IPS-15b (cell line): Measurements from ENCODE around the gene TLCD2.
"Not testable (repeated sequence)": the region's sequence is repeated elsewhere in the genome, so short reads cannot be mapped to it uniquely, and the experiment has no call there.

Experiments
- H3K27me3 ChIP-seq: one replicate; pipeline ENCODE4 v1.6.1; 2013; ENCODE audit warnings: low read length; ENCODE audit not compliant: control insufficient read depth, insufficient read depth
- H3K36me3 ChIP-seq: one replicate; pipeline ENCODE4 v1.6.1; 2013; ENCODE audit warnings: low read length; ENCODE audit not compliant: control insufficient read depth, insufficient read depth
- H3K4me1 ChIP-seq: one replicate; pipeline ENCODE4 v1.6.1; 2013; ENCODE audit warnings: mild to moderate bottlenecking, low read length; ENCODE audit not compliant: control insufficient read depth, insufficient read depth
- H3K4me3 ChIP-seq: one replicate; pipeline ENCODE4 v1.5.1; 2013; ENCODE audit warnings: low read depth, low read length
- H3K9ac ChIP-seq: one replicate; pipeline ENCODE4 v1.6.1; 2013; ENCODE audit warnings: low read depth, mild to moderate bottlenecking, low read length
- H3K9me3 ChIP-seq: one replicate; pipeline ENCODE4 v1.6.1; 2013; ENCODE audit warnings: mild to moderate bottlenecking, low read length; ENCODE audit not compliant: control insufficient read depth, insufficient read depth

The TLCD2 gene

DNA sequence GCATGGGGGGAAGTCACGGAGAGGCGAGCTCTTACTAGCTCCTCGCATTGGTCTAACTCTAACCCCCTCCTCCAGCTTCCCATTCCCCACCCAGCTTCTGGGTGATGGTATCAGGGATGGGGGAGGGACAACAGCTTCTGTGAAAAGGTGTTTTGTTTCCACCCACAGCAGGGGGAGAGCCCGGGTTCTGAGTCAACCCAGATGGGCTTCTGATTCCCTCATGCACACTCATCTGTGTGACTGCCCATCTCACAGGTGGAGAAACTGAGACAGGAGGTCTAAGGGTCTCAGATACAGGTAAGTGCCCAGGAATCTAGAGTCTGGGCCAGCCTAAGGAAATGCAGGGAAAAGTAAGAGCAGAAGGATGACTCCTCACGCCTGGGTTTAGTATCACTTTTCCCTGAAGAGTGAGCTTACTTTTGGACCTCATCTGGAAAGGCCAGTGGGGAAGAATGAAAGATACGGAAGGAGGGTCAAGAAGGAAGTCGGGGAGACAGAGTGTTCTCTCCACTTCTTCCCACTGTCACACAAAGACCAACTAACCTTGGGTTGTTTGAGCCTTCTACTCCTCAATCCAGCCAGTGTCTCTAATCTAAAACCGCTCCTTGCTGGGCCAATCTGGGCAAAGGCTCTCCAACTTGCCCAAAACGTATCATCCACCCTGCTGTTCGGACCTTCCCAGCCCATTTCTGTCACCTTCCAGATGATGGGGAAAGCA, 3.1 kb upstream of the TLCD2 start:
- Histone ChIP-seq H3K4me1 (peaks cover 8% of the 10 kb centered on the region), H3K4me3 (peak overlapping the region; percentile 84), H3K9me3 (no peaks in the 10 kb centered on the region), H3K9ac (no peak overlapping the region), H3K27me3 (no peaks in the 10 kb centered on the region), H3K36me3 (peaks cover 16% of the 10 kb centered on the region)

DNA sequence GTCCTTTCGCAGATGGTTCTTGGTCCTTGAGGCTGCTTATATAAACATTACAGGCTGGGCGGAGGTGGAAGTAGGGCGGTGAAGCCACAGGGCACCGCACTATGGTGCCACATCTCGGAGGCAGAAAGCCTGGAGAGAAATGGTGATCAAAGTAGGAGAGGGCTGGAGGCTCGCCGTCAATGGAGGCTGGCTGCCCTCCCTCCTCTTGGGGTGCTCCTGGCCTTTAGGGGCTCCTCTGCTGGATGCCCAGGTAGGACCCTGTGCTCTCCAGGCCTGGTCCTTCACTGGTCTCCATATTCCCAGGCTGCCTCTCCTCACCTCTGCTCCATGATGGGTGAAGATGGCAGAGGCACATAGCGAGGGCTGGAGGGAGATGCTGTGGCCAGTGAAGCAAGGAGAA, 2.1 kb upstream of the TLCD2 start:
- no peaks in the 10 kb centered on the region for H3K9me3 ChIP-seq
- H3K4me1 ChIP-seq, result peaks cover 6% of the 10 kb centered on the region
- no peaks in the 10 kb centered on the region for H3K27me3 ChIP-seq
- H3K9ac ChIP-seq, result no peak overlapping the region
- no peak overlapping the region for H3K4me3 ChIP-seq
- peaks cover 16% of the 10 kb centered on the region for H3K36me3 ChIP-seq

DNA sequence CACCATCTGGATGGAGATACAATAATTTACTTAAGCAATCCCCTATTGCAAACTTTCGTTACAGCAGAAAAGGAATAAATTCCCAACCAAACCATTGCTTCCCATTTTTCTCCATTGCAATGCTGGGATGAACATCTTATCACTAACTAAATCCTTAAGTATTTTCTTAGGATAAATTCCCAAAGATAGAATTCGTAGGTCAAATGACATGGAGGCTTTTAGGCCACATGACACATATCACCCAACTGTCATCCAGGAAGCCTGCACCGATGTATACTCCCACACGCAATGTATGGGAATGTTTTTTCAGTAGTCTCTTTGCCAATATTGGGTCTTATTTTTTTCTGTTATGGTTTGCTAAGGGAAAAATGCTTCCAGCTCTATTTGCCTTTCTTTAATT, 1.6 kb upstream of the TLCD2 start:
- Histone ChIP-seq H3K4me3 (no peak overlapping the region), H3K27me3 (no peaks in the 10 kb centered on the region), H3K9me3 (no peaks in the 10 kb centered on the region), H3K36me3 (peaks cover 16% of the 10 kb centered on the region), H3K9ac (no peak overlapping the region), H3K4me1 (peaks cover 6% of the 10 kb centered on the region)

DNA sequence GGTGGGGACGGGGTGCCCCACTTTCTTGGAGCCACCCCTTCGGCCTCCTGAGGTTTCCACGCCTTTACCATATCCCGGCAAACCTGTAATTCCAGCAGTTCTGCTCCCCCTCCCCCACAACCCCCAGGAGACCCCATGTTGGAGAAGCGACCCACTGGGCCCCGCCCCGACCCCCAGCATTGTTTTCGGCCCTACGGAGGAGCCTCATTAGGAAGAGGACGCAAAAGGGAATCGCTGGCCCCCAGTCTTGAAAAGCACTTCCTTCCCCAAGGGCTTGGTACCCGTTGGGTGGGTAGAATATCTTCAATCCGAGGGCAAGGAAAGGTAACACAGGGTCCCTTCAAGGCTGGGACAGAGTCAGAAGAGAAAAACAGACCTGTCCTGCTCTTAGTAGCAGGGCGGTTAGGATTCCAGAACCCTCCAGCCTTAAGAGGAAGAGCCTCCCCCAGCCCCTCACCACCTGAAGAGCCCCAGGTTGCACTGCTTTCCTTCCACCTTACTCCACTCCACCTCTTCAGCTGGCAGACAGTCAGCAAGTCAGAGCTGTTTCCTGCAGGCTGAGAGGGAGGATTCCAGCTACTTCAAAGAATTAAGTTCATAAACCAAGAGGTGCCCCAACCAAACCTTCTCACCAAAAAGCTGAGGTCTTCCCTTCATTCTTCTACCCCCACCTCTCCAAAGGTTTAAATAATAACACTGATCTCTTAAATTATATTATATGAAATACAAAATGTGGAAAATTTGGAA, 803 bp upstream of the TLCD2 start:
- Histone ChIP-seq H3K36me3 (peaks cover 16% of the 10 kb centered on the region), H3K4me1 (peaks cover 6% of the 10 kb centered on the region), H3K4me3 (peak overlapping the region; percentile 65), H3K27me3 (no peaks in the 10 kb centered on the region), H3K9me3 (no peaks in the 10 kb centered on the region), H3K9ac (no peak overlapping the region)

DNA sequence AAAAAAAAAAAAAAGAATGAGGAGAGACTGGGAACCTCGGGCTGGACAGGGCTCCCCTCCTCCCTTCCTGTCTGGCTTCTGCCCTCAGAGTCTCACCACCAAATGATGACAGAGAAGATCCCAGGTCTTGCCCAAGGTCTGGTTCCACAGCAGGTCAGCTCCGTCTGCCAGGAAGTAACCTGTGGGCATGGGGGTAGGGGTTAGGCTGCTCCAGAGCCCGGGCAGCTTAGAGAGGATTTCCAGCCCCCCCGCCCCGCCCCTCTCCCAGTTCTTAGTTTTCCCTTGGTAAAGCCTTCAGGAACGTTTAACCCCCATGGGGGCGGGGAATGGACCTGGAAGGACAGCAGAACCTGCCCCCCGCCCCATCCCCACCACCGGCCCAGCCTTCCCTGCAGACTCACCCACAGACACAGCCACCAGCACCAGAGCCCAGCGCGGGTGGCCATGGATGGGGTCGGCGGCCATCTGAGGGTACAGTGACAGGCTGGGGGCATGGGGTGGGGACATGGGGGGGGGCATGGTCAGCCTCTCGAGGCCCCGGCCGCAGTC, 700 bp downstream of the TLCD2 start:
- peaks cover 16% of the 10 kb centered on the region for H3K36me3 ChIP-seq
- H3K9me3 ChIP-seq, result no peaks in the 10 kb centered on the region
- H3K27me3 ChIP-seq, result no peaks in the 10 kb centered on the region
- peak overlapping the region; percentile 65 for H3K4me3 ChIP-seq
- no peak overlapping the region for H3K9ac ChIP-seq
- peaks cover 3% of the 10 kb centered on the region for H3K4me1 ChIP-seq

DNA sequence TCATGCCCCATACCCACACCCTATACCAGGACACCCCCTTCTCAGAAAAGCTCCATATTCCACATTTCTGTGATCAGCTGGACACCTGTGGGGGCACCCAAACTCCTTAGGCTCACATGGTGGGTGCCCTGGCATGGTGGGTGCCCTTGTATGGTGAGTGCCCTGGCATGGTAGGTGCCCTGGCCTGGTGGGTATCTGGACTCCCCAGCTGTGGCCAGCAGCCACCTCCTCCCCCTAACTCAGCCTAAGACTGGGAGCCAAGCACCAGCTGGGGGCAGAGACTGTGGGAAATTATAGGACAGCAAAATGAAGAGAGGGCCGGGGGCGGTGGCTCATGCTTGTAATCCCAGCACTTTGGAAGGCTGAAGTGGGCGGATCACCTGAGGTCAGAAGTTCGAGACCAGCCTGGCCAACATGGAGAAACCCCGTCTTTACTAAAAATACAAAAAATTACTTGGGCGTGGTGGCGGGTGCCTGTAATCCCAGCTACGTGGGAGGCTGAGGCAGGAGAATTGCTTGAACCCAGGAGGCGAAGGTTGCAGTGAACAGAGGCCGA, 1.3 kb downstream of the TLCD2 start:
- not testable (repeated sequence) for H3K9me3 ChIP-seq, H3K9ac ChIP-seq, H3K4me1 ChIP-seq, H3K27me3 ChIP-seq, H3K4me3 ChIP-seq
- peaks cover 16% of the 10 kb centered on the region for H3K36me3 ChIP-seq

DNA sequence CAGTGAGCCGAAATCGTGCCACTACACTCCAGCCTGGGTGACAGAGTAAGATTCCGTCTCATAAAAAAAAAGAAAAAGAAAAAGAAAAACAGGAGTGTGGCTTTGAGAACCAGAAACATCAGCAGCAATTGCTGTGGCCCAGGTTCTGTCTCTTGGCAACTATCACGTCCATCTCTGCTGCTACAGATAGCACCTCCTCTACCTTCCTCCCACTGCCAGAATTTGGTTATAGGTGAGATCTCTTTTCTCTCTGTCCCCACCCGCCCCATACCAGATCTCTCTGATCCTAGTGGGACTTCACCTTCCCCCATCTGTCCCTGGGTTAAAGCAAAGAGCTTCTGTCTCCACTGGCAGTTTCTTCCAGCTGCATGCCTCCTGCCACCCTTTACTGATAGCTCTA, 3.1 kb downstream of the TLCD2 start:
- H3K9me3 ChIP-seq, result no peaks in the 10 kb centered on the region
- H3K27me3 ChIP-seq, result no peaks in the 10 kb centered on the region
- no peak overlapping the region for H3K4me3 ChIP-seq
- no peaks in the 10 kb centered on the region for H3K4me1 ChIP-seq
- no peak overlapping the region for H3K9ac ChIP-seq
- H3K36me3 ChIP-seq, result peaks cover 3% of the 10 kb centered on the region

DNA sequence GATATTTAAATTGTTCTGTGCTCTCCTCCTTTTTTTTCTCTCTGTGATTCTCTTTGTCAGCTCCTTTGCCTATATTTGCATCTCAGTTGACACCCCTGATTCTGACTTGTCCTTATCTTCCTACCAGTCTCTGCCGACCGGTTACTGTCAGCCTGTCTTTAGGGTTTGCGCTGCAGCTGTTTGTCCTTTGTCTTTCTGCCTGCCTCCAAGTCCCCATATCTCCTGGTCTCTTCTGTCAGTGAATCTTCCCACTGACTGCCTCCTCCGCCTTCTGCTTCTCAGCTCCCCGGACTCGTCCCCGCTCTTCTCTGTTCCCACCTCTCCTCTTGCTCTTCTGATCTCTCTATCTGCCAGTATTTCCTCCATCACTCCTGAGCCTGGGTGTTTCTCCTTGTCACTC, 5.2 kb downstream of the TLCD2 start:
- H3K4me1 ChIP-seq, result no peaks in the 10 kb centered on the region
- no peak overlapping the region for H3K4me3 ChIP-seq
- H3K9ac ChIP-seq, result no peak overlapping the region
- H3K27me3 ChIP-seq, result no peaks in the 10 kb centered on the region
- H3K9me3 ChIP-seq, result no peaks in the 10 kb centered on the region
- no peaks in the 10 kb centered on the region for H3K36me3 ChIP-seq

DNA sequence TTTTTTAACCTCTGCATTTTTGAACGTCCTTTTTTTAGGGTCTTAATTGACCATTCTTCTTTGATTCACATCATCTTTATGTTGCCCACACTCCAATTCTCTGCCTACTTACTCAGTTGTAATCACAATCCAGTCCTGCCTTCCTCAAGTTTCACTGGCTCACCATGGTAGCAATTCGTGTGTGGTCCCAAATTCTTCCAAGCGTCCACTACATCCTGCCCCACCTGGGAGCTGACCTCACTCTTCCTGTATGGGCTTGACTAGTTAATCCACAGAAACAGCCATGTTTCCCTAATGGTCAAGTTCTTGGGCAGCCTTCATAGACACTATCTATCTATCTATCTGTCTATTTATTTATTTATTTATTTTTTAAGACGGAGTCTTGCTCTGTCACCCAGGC, 7.1 kb downstream of the TLCD2 start:
- H3K9me3 ChIP-seq, result no peaks in the 10 kb centered on the region
- no peaks in the 10 kb centered on the region for H3K4me1 ChIP-seq
- no peaks in the 10 kb centered on the region for H3K27me3 ChIP-seq
- H3K4me3 ChIP-seq, result no peak overlapping the region
- no peak overlapping the region for H3K9ac ChIP-seq
- no peaks in the 10 kb centered on the region for H3K36me3 ChIP-seq

DNA sequence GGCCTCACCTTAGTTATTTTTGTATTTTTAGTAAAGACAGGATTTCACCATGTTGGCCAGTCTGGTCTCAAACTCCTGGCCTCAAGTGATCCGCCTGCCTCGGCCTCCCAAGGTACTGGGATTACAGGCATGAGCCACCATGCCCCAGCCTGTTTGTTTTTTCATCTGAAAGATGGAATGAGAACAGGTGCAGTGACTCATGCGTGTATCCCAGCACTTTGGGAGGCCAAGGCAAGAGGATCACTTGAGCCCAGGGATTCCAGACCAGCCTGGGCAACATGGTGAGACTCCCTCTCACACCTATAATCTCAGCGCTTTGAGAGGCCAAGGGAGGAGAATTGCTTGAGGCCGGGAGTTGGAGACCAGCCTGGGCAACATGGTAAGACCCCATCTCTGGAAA, 10.3 kb downstream of the TLCD2 start:
- not testable (repeated sequence) for H3K4me1 ChIP-seq, H3K4me3 ChIP-seq, H3K27me3 ChIP-seq, H3K9me3 ChIP-seq, H3K36me3 ChIP-seq, H3K9ac ChIP-seq

DNA sequence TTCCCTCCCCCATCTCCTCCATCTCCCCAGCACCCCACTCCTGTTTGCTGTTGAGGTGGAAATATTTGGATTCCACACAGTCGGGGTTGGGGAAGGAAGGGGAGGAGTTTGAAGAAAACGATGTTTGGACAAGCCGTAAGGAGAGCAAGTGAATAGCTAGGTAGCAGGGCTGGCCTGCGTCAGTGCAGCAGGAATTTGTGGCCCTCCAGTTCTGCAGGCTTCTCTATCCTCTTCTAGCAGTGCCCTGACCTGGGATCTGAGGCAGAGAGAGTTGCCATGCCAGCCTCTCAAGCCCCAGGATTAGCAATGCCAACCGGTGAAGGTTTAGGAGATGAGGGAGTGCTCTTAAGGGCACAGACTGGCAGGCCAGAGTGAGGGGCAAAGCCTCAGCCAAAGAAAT, 12.5 kb downstream of the TLCD2 start:
- Histone ChIP-seq H3K9me3 (no peaks in the 10 kb centered on the region), H3K9ac (no peak overlapping the region), H3K36me3 (no peaks in the 10 kb centered on the region), H3K4me3 (no peak overlapping the region), H3K27me3 (no peaks in the 10 kb centered on the region), H3K4me1 (no peaks in the 10 kb centered on the region)

DNA sequence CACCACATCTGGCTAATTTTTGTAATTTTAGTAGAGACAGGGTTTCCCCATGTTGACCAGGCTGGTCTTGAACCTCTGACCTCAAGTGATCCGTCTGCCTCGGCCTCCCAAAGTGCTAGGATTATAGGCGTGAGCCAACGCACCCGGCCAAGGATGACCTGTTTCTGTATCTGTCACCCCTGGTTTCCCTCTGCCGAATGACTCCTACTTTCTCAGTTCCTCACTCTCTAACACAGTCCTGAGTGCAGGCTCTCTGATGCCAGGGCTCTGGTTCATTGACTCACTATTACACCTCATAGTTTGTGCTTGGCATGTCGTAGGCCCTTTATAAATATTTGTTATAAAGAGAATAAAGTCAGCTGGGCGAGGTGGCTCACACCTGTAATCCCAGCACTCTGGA, 14.8 kb downstream of the TLCD2 start:
- Histone ChIP-seq H3K4me3 (no peak overlapping the region), H3K9ac (no peak overlapping the region), H3K27me3 (no peaks in the 10 kb centered on the region), H3K36me3 (no peaks in the 10 kb centered on the region), H3K4me1 (no peaks in the 10 kb centered on the region), H3K9me3 (no peaks in the 10 kb centered on the region)
